ENCODE data around the gene PSMG2. TPM values are rescaled to one million over a fixed set of nuclear protein-coding genes. Genes with fewer than 3 reads are reported as not detected.

Gene PSMG2
- total and polyA plus RNA-seq, 10 of the 15 experiments (the other 5 are each of a cell fraction or from before 2014, with no cell fraction given): 88.5 to 268 (median 116) TPM

GRCh38 chr18:12765126-12765525 lies 62.3 kb downstream of the PSMG2 start:
- RAD21 ChIA-PET (ENCODE audit: unreplicated experiment): no interaction called here
- DNase-seq (ENCODE audit: low read depth, low spot score) (no peak), ATAC-seq (peak; percentile 29; the same call in 1 of the 3 replicates), FAIRE-seq (no peak)
- no peaks in the 10 kb centered on the region for H3K9me3 ChIP-seq (replicated peaks; ENCODE audit: control insufficient read depth, insufficient read depth, low read length)
- 81% methylated on average over 6 of the region's 8 CpGs for WGBS (ENCODE audit: insufficient coverage, insufficient replicate concordance, low lambda C conversion rate, missing lambda C conversion rate)
- H3K4me1 ChIP-seq (ENCODE audit: control insufficient read depth, insufficient read depth, low read length): no peaks in the 10 kb centered on the region
- intact Hi-C loops (cut with micrococcal nuclease; ENCODE audit: unreplicated experiment) (loop anchor here (10.0 kb wide), 1 partner anchor 60 kb away; no protein-coding TSS in a partner anchor), in situ Hi-C loops (cut with MboI) (no loop called here)
- H3K4me3 ChIP-seq: no peak overlapping the region
- no TSS peak for BruUV-seq (replicated peaks)
- no peak overlapping the region for H3K27ac ChIP-seq (ENCODE audit: control insufficient read depth, insufficient read depth)
- H3K4me2 ChIP-seq (ENCODE audit: control insufficient read depth, insufficient read depth): no peak overlapping the region
- H3K79me2 ChIP-seq (ENCODE audit: control insufficient read depth, insufficient read depth, low read length): no peaks in the 10 kb centered on the region
- H2AFZ ChIP-seq (ENCODE audit: control insufficient read depth, low read depth, low read length): no peak overlapping the region
- CTCF ChIA-PET: no interaction called here
- H3K9ac ChIP-seq (ENCODE audit: control insufficient read depth, insufficient read depth, low read length): no peak overlapping the region
- H3K36me3 ChIP-seq (ENCODE audit: control insufficient read depth in 2 of 2, insufficient read depth in 2 of 2, low read length in 1 of 2): no peaks in the 10 kb centered on the region
- no peaks in the 10 kb centered on the region for H4K20me1 ChIP-seq (ENCODE audit: control insufficient read depth, insufficient read depth)
- SMC1A ChIA-PET (ENCODE audit: uncharacterized antibody, unreplicated experiment): no interaction called here
- H3K27me3 ChIP-seq (replicated peaks in 1 of 2; ENCODE audit: control insufficient read depth in 2 of 2, insufficient read depth in 2 of 2, low read length in 1 of 2): no peaks in the 10 kb centered on the region; a peak in 1 of 4 replicates
- POLR2A ChIA-PET: no interaction called here
- no peak for TF ChIP-seq FOXM1 (IDR thresholded peaks at IDR 0.05; ENCODE audit: low read depth, low read length)
- TF ChIP-seq CREM (IDR thresholded peaks at IDR 0.05; ENCODE audit: low read depth): no peak
- no peak for TF ChIP-seq STAT3 (IDR thresholded peaks at IDR 0.05; ENCODE audit: low read depth, low read length)
- no peak for TF ChIP-seq USF2 (IDR thresholded peaks at IDR 0.05; ENCODE audit: borderline replicate concordance, low read depth, low read length)
- TF ChIP-seq ELK1 (IDR thresholded peaks at IDR 0.05; ENCODE audit: low read depth, low read length): no peak
- TF ChIP-seq ZNF687 (IDR thresholded peaks at IDR 0.05): no peak
- TF ChIP-seq E2F4 (IDR thresholded peaks at IDR 0.05; ENCODE audit: low read depth, low read length): no peak
- TF ChIP-seq, protein P1, sequence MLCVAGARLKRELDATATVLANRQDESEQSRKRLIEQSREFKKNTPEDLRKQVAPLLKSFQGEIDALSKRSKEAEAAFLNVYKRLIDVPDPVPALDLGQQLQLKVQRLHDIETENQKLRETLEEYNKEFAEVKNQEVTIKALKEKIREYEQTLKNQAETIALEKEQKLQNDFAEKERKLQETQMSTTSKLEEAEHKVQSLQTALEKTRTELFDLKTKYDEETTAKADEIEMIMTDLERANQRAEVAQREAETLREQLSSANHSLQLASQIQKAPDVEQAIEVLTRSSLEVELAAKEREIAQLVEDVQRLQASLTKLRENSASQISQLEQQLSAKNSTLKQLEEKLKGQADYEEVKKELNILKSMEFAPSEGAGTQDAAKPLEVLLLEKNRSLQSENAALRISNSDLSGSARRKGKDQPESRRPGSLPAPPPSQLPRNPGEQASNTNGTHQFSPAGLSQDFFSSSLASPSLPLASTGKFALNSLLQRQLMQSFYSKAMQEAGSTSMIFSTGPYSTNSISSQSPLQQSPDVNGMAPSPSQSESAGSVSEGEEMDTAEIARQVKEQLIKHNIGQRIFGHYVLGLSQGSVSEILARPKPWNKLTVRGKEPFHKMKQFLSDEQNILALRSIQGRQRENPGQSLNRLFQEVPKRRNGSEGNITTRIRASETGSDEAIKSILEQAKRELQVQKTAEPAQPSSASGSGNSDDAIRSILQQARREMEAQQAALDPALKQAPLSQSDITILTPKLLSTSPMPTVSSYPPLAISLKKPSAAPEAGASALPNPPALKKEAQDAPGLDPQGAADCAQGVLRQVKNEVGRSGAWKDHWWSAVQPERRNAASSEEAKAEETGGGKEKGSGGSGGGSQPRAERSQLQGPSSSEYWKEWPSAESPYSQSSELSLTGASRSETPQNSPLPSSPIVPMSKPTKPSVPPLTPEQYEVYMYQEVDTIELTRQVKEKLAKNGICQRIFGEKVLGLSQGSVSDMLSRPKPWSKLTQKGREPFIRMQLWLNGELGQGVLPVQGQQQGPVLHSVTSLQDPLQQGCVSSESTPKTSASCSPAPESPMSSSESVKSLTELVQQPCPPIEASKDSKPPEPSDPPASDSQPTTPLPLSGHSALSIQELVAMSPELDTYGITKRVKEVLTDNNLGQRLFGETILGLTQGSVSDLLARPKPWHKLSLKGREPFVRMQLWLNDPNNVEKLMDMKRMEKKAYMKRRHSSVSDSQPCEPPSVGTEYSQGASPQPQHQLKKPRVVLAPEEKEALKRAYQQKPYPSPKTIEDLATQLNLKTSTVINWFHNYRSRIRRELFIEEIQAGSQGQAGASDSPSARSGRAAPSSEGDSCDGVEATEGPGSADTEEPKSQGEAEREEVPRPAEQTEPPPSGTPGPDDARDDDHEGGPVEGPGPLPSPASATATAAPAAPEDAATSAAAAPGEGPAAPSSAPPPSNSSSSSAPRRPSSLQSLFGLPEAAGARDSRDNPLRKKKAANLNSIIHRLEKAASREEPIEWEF (IDR thresholded peaks at IDR 0.05; ENCODE audit: insufficient replicate concordance, low read depth, low read length): no peak
- no peak for TF ChIP-seq MEF2A (IDR thresholded peaks at IDR 0.05; ENCODE audit: insufficient read depth, low read depth, low read length)
- TF ChIP-seq TAF1 (IDR thresholded peaks at IDR 0.05; ENCODE audit: borderline replicate concordance, low read depth, low read length): no peak
- TF ChIP-seq ZSCAN29 (IDR thresholded peaks at IDR 0.05): no peak
- no peak for TF ChIP-seq CBX3 (IDR thresholded peaks at IDR 0.05; ENCODE audit: borderline replicate concordance, low read depth)
